Tibial nerve (tissue), 4 donors: ENCODE measurements around the gene TCF23. TPM values are rescaled to one million over a fixed set of nuclear protein-coding genes. Genes with fewer than 3 reads are reported as not detected.

ENCODE experiments used
- DNase-seq, 2 donors: peaks; one replicate each; pipeline ENCODE4 v3.0.0-alpha.2; 2019; ENCODE audit warnings: low spot score in 2 of 2
- H3K27ac ChIP-seq, 4 donors: fragments of 200-600 bp; sonication (generic) in 3 of 4; one replicate each; pipeline ENCODE4 v1.5.1; 2017 to 2019; ENCODE audit warnings: mild to moderate bottlenecking in 1 of 4
- H3K27me3 ChIP-seq, 2 donors: fragments of 200-600 bp; sonication (generic) in 1 of 2; one replicate each; pipeline versions ENCODE4 v1.5.1 to v1.6.0; 2017 to 2019
- H3K36me3 ChIP-seq, 3 donors: fragments of 200-600 bp; sonication (generic); one replicate each; pipeline ENCODE4 v1.5.1; 2018 to 2019
- H3K4me1 ChIP-seq, 4 donors: fragments of 200-600 bp; sonication (generic) in 3 of 4; one replicate each; pipeline ENCODE4 v1.5.1; 2017 to 2019
- H3K4me3 ChIP-seq, 4 donors: fragments of 200-600 bp; sonication (generic) in 3 of 4; one replicate each; pipeline ENCODE4 v1.5.1; 2017 to 2019; ENCODE audit warnings: mild to moderate bottlenecking in 1 of 4, moderate library complexity in 1 of 4
- H3K9me3 ChIP-seq, 4 donors: fragments of 200-600 bp; sonication (generic) in 3 of 4; one replicate each; pipeline ENCODE4 v1.5.1; 2017 to 2019
- CTCF ChIP-seq, 5 experiments: fragments of 200-600 bp in 3 of 5; fragments of 450-650 bp in 2 of 5; sonication (generic) in 3 of 5; IDR thresholded peaks; one replicate each; pipeline ENCODE4 v1.5.1; 2016 to 2019; ENCODE audit warnings: antibody characterized with exemption in 5 of 5, mild to moderate bottlenecking in 3 of 5, moderate library complexity in 2 of 5
- EP300 ChIP-seq, 2 donors: sonication (generic); formaldehyde crosslinking; IDR thresholded peaks; one replicate each; pipeline ENCODE4 v1.6.1; 2017; ENCODE audit warnings: antibody characterized with exemption in 2 of 2, mild to moderate bottlenecking in 1 of 2
- POLR2A ChIP-seq, 2 donors: fragments of 450-650 bp; IDR thresholded peaks; one replicate each; pipeline ENCODE4 v1.6.1; 2017; ENCODE audit warnings: antibody characterized with exemption in 2 of 2, mild to moderate bottlenecking in 2 of 2, moderate library complexity in 2 of 2
- WGBS, 2 donors: methylation state at CpG; one replicate each; pipeline ENCODE4 v1.1.5; 2018; 5-methylcytosine and 5-hydroxymethylcytosine counted together
- total RNA-seq, 4 donors: library from RNA; depleted of rRNA; stranded (reverse); fragments of >200 nt; gene quantifications; one replicate each; pipeline ENCODE4 v1.1.0, GENCODE V29; 2016

The TCF23 gene
- total RNA-seq, 4 donors from 2014 or later: not detected

GRCh38 chr2:27178469-27178868 is 29.7 kb downstream of the TCF23 start:
- no peak overlapping the region for H3K27ac ChIP-seq
- 85 to 88% methylated on average over 3 of the region's 3 CpGs for WGBS, 2 donors
- H3K27me3 ChIP-seq: no peaks in the 10 kb centered on the region
- H3K4me1 ChIP-seq: peaks cover 0 to 7% (median 0%) of the 10 kb centered on the region in 4 donors
- no peak for DNase-seq
- no peaks in the 10 kb centered on the region for H3K9me3 ChIP-seq
- TF ChIP-seq EP300 (IDR thresholded peaks at IDR 0.05) (no peak), CTCF (IDR thresholded peaks at IDR 0.05) (no peak), POLR2A (IDR thresholded peaks at IDR 0.05) (no peak)
- H3K36me3 ChIP-seq: no peaks in the 10 kb centered on the region
- no peak overlapping the region for H3K4me3 ChIP-seq

- no peak for DNase-seq
- no peaks in the 10 kb centered on the region for H3K27me3 ChIP-seq
- peak overlapping the region in 1 of 4 donors; percentile 22 for H3K27ac ChIP-seq
- H3K4me3 ChIP-seq: no peak overlapping the region
- H3K36me3 ChIP-seq: no peaks in the 10 kb centered on the region
- H3K9me3 ChIP-seq: no peaks in the 10 kb centered on the region
- peaks cover 0 to 8% (median 0%) of the 10 kb centered on the region in 4 donors for H3K4me1 ChIP-seq
- WGBS, 2 donors: 54 to 55% methylated on average over 3 of the region's 3 CpGs
- TF ChIP-seq CTCF (IDR thresholded peaks at IDR 0.05): no peak
- TF ChIP-seq POLR2A (IDR thresholded peaks at IDR 0.05): no peak
- no peak for TF ChIP-seq EP300 (IDR thresholded peaks at IDR 0.05)
Observed at GRCh38 chr2:27179344-27180000, 30.7 kb downstream of the TCF23 start.

DNA sequence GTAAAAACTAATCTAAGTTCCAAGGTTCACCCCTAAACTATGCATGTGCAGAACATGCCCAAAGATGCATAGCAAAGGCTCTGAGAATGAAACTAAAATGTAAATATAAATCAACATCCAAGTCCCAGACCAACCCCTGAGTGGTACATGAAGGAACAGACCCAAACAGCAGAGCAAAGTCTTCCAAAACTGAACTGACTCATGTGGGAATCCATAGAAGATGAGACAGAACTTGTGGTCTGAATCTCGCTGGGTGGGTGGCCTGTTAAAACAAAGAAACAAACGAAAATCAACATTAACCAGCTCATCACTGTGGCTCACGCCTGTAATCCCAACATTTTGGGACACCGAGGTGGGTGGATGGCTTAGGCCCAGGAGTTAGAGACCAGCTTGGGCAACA is 33.5 kb downstream of the TCF23 start:
- no peak overlapping the region for H3K4me3 ChIP-seq
- H3K27me3 ChIP-seq: no peaks in the 10 kb centered on the region
- no peaks in the 10 kb centered on the region for H3K9me3 ChIP-seq
- no peaks in the 10 kb centered on the region for H3K36me3 ChIP-seq
- peaks cover 0 to 19% (median 4%) of the 10 kb centered on the region in 4 donors for H3K4me1 ChIP-seq
- 52 to 64% methylated on average over 4 of the region's 4 CpGs for WGBS, 2 donors
- no peak for DNase-seq
- H3K27ac ChIP-seq: no peak overlapping the region
- TF ChIP-seq CTCF (IDR thresholded peaks at IDR 0.05) (no peak), EP300 (IDR thresholded peaks at IDR 0.05) (no peak), POLR2A (IDR thresholded peaks at IDR 0.05) (no peak)

GRCh38 chr2:27184115-27184514 is 35.3 kb downstream of the TCF23 start:
- peak; percentile 26 to 60 for DNase-seq
- Histone ChIP-seq H3K27me3 (no peaks in the 10 kb centered on the region), H3K4me1 (peaks cover 0 to 19% (median 4%) of the 10 kb centered on the region in 4 donors), H3K4me3 (no peak overlapping the region), H3K36me3 (no peaks in the 10 kb centered on the region), H3K9me3 (no peaks in the 10 kb centered on the region), H3K27ac (peak overlapping the region in 2 of 4 donors; percentile 81 to 86)
- WGBS, 2 donors: 76 to 80% methylated on average over 4 of the region's 4 CpGs
- TF ChIP-seq CTCF (IDR thresholded peaks at IDR 0.05) (no peak), POLR2A (IDR thresholded peaks at IDR 0.05) (no peak), EP300 (IDR thresholded peaks at IDR 0.05) (peak in 1 of 2 donors; percentile 61)

DNA sequence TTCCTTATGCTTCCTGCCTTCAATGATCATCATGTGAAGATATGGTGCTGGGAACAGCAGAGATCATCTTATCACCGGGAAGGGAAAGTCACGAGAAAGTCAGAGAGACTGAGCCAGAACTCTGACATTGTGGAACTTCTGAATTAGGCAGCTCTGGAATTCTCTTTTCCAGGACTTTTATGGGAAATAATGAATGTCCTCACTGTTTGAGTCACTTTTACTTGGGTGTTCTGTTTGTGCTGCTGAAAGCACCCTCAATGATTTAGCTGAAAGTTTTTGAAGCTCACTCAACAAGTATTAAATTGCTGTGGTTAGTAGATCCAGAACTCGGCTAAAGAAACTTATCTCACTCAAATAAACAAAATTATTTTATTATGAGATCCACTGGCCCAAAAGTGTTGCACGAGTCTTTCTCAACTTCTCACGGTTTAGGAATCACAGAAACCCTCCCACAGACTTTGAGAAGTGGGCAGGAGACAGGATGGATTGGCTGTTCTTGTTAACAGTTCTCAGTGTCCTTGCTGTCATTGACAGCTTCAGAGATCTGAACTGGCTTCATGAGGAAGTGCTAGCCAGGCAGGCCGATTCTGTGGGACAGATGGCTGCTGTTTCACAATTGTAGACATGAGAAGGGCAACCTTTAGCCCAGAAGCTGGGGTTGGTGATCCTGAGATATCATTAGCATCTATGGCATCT is 36.7 kb downstream of the TCF23 start:
- Histone ChIP-seq H3K36me3 (no peaks in the 10 kb centered on the region), H3K4me1 (peaks cover 0 to 19% (median 4%) of the 10 kb centered on the region in 4 donors), H3K27me3 (no peaks in the 10 kb centered on the region), H3K27ac (peak overlapping the region; percentile 19 to 86 (median 59)), H3K9me3 (no peaks in the 10 kb centered on the region), H3K4me3 (no peak overlapping the region)
- TF ChIP-seq CTCF (IDR thresholded peaks at IDR 0.05) (no peak), EP300 (IDR thresholded peaks at IDR 0.05) (peak in 1 of 2 donors; percentile 76), POLR2A (IDR thresholded peaks at IDR 0.05) (no peak)
- DNase-seq: peak in 1 of 2 donors; percentile 41
- 13 to 24% methylated on average over 6 of the region's 6 CpGs for WGBS, 2 donors
